ENCODE data around the gene CRYBG3. TPM values are rescaled to one million over a fixed set of nuclear protein-coding genes. Genes with fewer than 3 reads are reported as not detected.
"Not testable (repeated sequence)": the region's sequence is repeated elsewhere in the genome, so short reads cannot be mapped to it uniquely, and the experiment has no call there.

The CRYBG3 gene
- total RNA-seq, 1 experiment from 2014 or later: 7.6 TPM

- DNase-seq (ENCODE audit: extremely low read depth, low read depth): not testable (repeated sequence)
These were observed 11.4 kb downstream of the CRYBG3 start for GRCh38 chr3:97833184-97833583.

GRCh38 chr3:97835761-97836160 lies 13.9 kb downstream of the CRYBG3 start:
- DNase-seq (ENCODE audit: extremely low read depth, low read depth): no peak

GRCh38 chr3:97838393-97838792 lies 16.6 kb downstream of the CRYBG3 start:
- DNase-seq (ENCODE audit: extremely low read depth, low read depth): no peak

GRCh38 chr3:97839944-97840343 lies 18.1 kb downstream of the CRYBG3 start:
- DNase-seq (ENCODE audit: extremely low read depth, low read depth): no peak

GRCh38 chr3:97841304-97841703 lies 19.5 kb downstream of the CRYBG3 start:
- no peak for DNase-seq (ENCODE audit: extremely low read depth, low read depth)

GRCh38 chr3:97841956-97842355 lies 20.1 kb downstream of the CRYBG3 start:
- no peak for DNase-seq (ENCODE audit: extremely low read depth, low read depth)

GRCh38 chr3:97848779-97849178 lies 27.0 kb downstream of the CRYBG3 start:
- no peak for DNase-seq (ENCODE audit: extremely low read depth, low read depth)

GRCh38 chr3:97857401-97857800 lies 35.6 kb downstream of the CRYBG3 start:
- DNase-seq (ENCODE audit: extremely low read depth, low read depth): no peak

- DNase-seq (ENCODE audit: extremely low read depth, low read depth): no peak
These were observed 38.6 kb downstream of the CRYBG3 start for GRCh38 chr3:97860364-97860763.

GRCh38 chr3:97862582-97862981 lies 40.8 kb downstream of the CRYBG3 start:
- no peak for DNase-seq (ENCODE audit: extremely low read depth, low read depth)

GRCh38 chr3:97863031-97863430 lies 41.2 kb downstream of the CRYBG3 start:
- no peak for DNase-seq (ENCODE audit: extremely low read depth, low read depth)

- no peak for DNase-seq (ENCODE audit: extremely low read depth, low read depth)
These were observed 42.0 kb downstream of the CRYBG3 start for GRCh38 chr3:97863775-97864174.

- no peak for DNase-seq (ENCODE audit: extremely low read depth, low read depth)
These were observed 49.4 kb downstream of the CRYBG3 start for GRCh38 chr3:97871186-97871585.

GRCh38 chr3:97871801-97872524 lies 50.2 kb downstream of the CRYBG3 start:
- no peak for DNase-seq (ENCODE audit: extremely low read depth, low read depth)

GRCh38 chr3:97872525-97873042 lies 50.8 kb downstream of the CRYBG3 start:
- no peak for DNase-seq (ENCODE audit: extremely low read depth, low read depth)

GRCh38 chr3:97880267-97880666 lies 58.5 kb downstream of the CRYBG3 start:
- DNase-seq (ENCODE audit: extremely low read depth, low read depth): no peak

- DNase-seq (ENCODE audit: extremely low read depth, low read depth): no peak
These were observed 61.3 kb downstream of the CRYBG3 start for GRCh38 chr3:97882975-97883598.

GRCh38 chr3:97883736-97884135 lies 61.9 kb downstream of the CRYBG3 start:
- no peak for DNase-seq (ENCODE audit: extremely low read depth, low read depth)

GRCh38 chr3:97884586-97885123 lies 62.8 kb downstream of the CRYBG3 start:
- no peak for DNase-seq (ENCODE audit: extremely low read depth, low read depth)

- no peak for DNase-seq (ENCODE audit: extremely low read depth, low read depth)
These were observed 64.4 kb downstream of the CRYBG3 start for GRCh38 chr3:97885931-97886824.

GRCh38 chr3:97889814-97890213 lies 68.0 kb downstream of the CRYBG3 start:
- DNase-seq (ENCODE audit: extremely low read depth, low read depth): no peak

Data from NCI-H460 (cell line).